Stimulated activated CD4-positive, alpha-beta T cell treated with anti-CD3 and anti-CD28 coated beads, Interleukin-4, amount 100 ng/mL, for 4 hours (primary cell): ENCODE data around the gene RASIP1.
A peak's percentile ranks its signal among the peaks of the same experiment; 100 is the strongest.
"Not testable (repeated sequence)": the region's sequence is repeated elsewhere in the genome, so short reads cannot be mapped to it uniquely, and the experiment has no call there.

ENCODE experiments used
- DNase-seq, 2 experiments: peaks; one replicate each; pipeline ENCODE4 v3.0.0-alpha.2; 2020

Gene RASIP1

GRCh38 chr19:48728911-48729664 is 11.3 kb downstream of the RASIP1 start:
- no peak for DNase-seq

GRCh38 chr19:48726556-48726955 is 13.9 kb downstream of the RASIP1 start:
- no peak for DNase-seq

- DNase-seq, result no peak
These were observed 15.3 kb downstream of the RASIP1 start for GRCh38 chr19:48724796-48725753.

GRCh38 chr19:48722196-48722708 is 18.2 kb downstream of the RASIP1 start:
- DNase-seq, result no peak

DNA sequence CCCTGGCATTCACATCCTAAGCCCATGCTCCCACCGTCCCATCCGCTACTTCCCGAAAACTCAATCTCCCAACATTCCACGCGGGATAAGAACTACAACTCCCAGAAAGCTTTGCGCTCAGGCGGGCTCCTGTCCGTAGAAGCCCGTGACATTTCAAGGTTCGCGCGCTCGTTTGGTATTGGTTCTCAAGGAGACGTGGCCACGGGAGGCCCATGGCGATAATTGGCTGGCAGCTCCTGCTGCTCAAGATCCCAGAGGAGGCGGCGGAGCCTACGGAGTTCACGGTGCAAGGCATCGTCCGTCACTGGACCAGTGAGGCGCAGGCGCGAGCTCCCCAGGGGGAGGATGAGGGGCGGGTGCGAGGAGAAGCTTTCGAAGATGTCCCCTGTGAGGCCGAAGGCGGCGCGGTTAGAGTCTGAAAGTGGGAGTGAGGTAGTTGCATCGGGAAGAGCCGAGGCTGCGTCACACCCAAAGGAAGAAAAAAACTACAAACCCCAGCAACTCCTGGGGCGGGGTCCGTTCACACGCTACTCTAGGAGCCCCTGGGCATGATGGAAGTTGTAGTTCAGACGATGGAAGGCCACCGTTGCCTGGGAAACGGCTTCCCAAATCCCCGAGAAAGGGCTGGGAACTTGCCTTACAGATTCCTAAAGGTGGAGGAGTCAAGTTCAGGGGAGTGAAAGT is 19.7 kb downstream of the RASIP1 start:
- peak; percentile 84 to 89 for DNase-seq

- DNase-seq, result no peak
These were observed 20.2 kb downstream of the RASIP1 start for GRCh38 chr19:48720251-48720612.

- no peak for DNase-seq
These were observed 20.9 kb downstream of the RASIP1 start, which contains the start of gene MAMSTR for GRCh38 chr19:48719263-48720171. Gene MAMSTR (minus strand): TSS chr19:48719725. CDS start chr19:48719031, 694 bp downstream.

GRCh38 chr19:48718711-48719231 is 21.6 kb downstream of the RASIP1 start:
- DNase-seq, result no peak

GRCh38 chr19:48718106-48718505 is 22.3 kb downstream of the RASIP1 start:
- not testable (repeated sequence) for DNase-seq

DNA sequence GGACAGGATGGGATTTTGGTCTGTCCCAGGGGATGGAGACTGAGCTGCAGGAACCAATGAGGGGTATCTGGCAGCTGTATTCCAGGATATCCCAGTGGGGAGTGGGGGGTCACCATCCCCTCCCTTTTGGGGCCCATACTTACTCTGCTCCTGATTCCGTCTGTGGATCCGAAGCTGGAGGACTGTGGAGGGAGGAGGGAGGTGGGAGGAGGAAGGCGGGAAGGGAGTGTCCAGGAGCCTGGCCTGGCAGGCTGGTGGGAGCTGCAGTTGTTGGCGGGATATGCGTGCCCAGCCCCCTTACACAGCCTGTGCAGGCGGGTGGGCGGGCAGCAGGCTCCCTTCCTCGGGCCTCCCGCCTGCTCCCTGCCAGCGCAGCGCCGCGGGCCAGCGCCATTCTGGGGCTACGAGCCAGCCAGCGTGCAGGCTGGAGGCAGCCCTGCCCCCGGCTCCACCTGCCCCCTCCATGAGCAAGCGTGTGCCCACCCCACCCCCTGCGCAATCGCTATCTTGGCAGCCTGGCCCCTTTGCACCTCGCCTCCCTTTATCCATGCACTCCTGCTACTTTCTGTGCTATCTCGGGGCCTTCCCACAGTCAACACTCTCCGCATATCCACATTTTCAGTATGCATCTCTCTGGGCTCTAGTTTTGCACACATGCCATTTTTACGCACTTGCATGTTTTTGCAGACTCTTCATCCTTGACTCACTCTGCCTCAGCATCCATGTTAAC is 23.7 kb downstream of the RASIP1 start:
- DNase-seq, result no peak

DNA sequence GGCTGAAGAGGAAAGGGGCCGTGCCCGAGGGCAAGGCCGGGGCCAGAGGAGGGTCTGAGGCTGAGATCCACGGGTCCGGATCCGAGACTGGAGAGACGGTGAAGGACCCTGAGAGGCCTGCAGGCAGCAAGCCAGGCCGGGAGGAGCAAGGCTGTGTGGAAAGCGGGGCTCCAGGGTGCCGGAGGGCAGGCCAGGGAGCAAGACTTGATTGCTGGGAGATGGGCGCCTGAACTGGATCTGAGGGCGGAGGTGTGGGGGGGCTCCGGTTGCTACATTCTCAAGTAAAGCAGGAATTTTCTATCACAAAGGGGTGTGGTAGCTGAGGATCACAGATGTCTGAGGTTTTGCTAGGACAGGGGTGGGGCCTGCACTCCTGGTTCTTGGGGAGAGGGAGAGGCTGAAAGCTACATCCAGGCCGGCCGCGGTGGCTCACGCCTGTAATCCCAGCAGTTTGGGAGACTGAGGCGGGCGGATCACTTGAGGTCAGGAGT is 24.7 kb downstream of the RASIP1 start:
- DNase-seq, result no peak

GRCh38 chr19:48714759-48715675 is 25.4 kb downstream of the RASIP1 start:
- no peak for DNase-seq

DNA sequence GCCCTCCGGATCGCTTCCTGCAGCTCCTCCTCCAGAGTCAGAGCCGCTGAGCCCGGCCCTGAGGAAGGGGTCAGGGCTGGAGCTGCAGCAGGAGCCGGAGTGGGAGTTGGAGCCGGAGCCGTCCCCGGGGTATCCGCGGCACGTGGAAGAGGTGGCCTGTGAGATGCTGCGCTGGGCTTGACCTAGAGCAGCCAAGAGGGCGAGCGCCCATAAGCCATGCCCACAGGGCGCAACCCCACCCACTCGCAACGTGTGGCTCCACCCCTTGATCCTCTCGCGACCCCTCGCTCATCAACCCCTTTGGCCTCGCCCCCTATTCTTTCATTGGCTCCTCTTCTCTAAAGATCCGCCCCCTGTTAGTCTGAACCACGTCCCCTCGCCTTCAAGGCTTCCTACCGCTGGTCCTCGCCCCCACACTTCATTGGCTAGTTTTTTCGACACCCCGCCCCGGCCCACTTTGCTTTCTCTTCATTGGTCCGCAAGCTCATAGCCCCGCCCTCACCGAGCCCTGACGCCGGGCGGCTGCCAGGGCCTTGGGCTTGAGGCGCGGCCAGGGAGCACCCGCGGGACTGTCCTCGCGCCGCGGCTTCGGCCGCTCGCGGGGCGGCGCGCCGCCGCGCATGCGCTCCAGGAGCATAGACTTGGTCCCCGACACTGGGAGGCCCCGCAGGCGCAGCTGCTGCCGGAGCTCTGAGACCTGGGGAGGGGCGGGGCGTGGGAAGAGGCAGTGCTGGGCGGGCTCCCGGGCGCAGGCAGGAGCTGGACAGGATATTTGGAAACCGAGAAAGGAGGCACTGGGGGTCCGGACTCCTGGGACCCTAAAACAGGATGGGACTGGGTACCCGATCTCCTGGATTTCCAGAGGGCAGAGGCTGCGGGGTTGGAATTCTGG is 26.3 kb downstream of the RASIP1 start:
- peak; percentile 95 to 96 for DNase-seq

- DNase-seq, result no peak
These were observed 27.2 kb downstream of the RASIP1 start for GRCh38 chr19:48713041-48713863.

GRCh38 chr19:48711106-48711662 is 29.2 kb downstream of the RASIP1 start:
- DNase-seq, result no peak

DNA sequence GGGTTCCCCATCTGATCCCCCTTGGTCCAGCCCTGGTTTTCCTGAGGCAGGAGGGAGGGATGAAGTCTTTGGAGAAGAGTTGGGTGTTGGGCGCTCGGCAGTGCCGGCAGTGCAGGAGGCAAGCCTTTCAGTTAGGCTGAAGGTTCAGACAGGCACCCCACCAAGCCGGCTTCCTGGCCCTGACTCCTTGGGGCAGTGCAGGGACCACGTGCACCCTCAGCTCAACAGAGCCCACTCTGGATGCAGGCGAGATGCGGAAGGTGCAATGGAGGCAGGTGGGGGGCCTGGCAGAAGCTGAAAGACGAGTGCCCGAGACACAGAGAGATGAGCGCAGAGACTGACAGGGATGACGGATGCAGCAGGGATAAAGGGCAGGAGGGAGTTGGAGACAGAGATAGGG is 31.9 kb downstream of the RASIP1 start:
- no peak for DNase-seq

GRCh38 chr19:48705431-48705830 is 35.0 kb downstream of the RASIP1 start:
- no peak for DNase-seq
